CD4-positive, alpha-beta T cell treated with Interleukin-15 for 4 hours (primary cell): ENCODE results near the gene PDCD1.
"Not testable (repeated sequence)": the region's sequence is repeated elsewhere in the genome, so short reads cannot be mapped to it uniquely, and the experiment has no call there.

Experiments
- DNase-seq: peaks from one replicate; pipeline ENCODE4 v3.0.0-alpha.2; 2020; ENCODE audit warnings: low spot score

Gene PDCD1

GRCh38 chr2:241814393-241814642, 44.4 kb downstream of the PDCD1 start:
- DNase-seq = no peak

GRCh38 chr2:241813644-241814392, 44.9 kb downstream of the PDCD1 start:
- no peak for DNase-seq

- DNase-seq = no peak
Observed at GRCh38 chr2:241812730-241813643, 45.7 kb downstream of the PDCD1 start.

GRCh38 chr2:241811952-241812729, 46.6 kb downstream of the PDCD1 start:
- DNase-seq = no peak

GRCh38 chr2:241811201-241811951, 47.3 kb downstream of the PDCD1 start:
- no peak for DNase-seq

- DNase-seq = no peak
Observed at GRCh38 chr2:241810307-241811200, 48.1 kb downstream of the PDCD1 start.

GRCh38 chr2:241809383-241810306, 49.0 kb downstream of the PDCD1 start:
- no peak for DNase-seq

GRCh38 chr2:241808721-241809382, 49.8 kb downstream of the PDCD1 start, which contains the start of gene NEU4:
Gene NEU4 (plus strand): TSS chr2:241809193. CDS start chr2:241814485, 5,292 bp downstream.
- DNase-seq = no peak

GRCh38 chr2:241808051-241808720, 50.5 kb downstream of the PDCD1 start:
- no peak for DNase-seq

- not testable (repeated sequence) for DNase-seq
Observed at GRCh38 chr2:241806217-241806616, 52.5 kb downstream of the PDCD1 start.

- DNase-seq = peak; percentile 9
Observed at GRCh38 chr2:241804326-241805229, 54.1 kb downstream of the PDCD1 start.

GRCh38 chr2:241803387-241804325, 55.0 kb downstream of the PDCD1 start:
- DNase-seq = peak; percentile 43

GRCh38 chr2:241802421-241803318, 56.0 kb downstream of the PDCD1 start:
- no peak for DNase-seq

GRCh38 chr2:241801611-241802420, 56.9 kb downstream of the PDCD1 start:
- no peak for DNase-seq
